Testis (tissue), 2 donors: ENCODE data around the gene ATP13A4.

ENCODE experiments used
- POLR2A ChIP-seq: fragments of 450-650 bp; IDR thresholded peaks from one replicate; pipeline ENCODE4 v1.6.1; 2017; ENCODE audit warnings: antibody characterized with exemption, mild to moderate bottlenecking, moderate library complexity
- TF ChIP-seq, protein P1 (sequence below), 3 experiments: fragments of 450-650 bp in 2 of 3; fragments of 200-600 bp in 1 of 3; sonication (generic) in 1 of 3; IDR thresholded peaks; one replicate each; pipeline ENCODE4 v1.5.1; 2016 to 2019; ENCODE audit warnings: antibody characterized with exemption in 3 of 3, mild to moderate bottlenecking in 2 of 3, moderate library complexity in 1 of 3

DNA sequence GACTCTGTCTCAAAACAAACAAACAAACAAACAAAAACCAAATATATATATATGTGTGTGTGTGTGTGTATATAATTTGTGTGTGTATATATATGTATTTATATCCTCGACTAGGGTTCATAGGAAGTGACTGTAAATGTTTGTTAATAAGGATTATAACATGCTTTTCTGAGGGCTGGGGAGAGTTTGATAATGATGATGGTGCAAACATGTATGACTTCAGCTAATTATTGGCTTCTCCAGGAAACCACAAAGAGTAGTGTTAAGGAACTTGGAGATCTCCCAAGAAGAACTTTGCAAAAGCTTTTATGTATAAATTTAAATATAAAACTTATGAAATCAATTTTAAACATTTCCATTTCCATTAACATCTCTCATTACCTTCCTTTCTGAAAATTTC, 34.4 kb upstream of the ATP13A4 start:
- TF ChIP-seq, protein P1, sequence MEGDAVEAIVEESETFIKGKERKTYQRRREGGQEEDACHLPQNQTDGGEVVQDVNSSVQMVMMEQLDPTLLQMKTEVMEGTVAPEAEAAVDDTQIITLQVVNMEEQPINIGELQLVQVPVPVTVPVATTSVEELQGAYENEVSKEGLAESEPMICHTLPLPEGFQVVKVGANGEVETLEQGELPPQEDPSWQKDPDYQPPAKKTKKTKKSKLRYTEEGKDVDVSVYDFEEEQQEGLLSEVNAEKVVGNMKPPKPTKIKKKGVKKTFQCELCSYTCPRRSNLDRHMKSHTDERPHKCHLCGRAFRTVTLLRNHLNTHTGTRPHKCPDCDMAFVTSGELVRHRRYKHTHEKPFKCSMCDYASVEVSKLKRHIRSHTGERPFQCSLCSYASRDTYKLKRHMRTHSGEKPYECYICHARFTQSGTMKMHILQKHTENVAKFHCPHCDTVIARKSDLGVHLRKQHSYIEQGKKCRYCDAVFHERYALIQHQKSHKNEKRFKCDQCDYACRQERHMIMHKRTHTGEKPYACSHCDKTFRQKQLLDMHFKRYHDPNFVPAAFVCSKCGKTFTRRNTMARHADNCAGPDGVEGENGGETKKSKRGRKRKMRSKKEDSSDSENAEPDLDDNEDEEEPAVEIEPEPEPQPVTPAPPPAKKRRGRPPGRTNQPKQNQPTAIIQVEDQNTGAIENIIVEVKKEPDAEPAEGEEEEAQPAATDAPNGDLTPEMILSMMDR (IDR thresholded peaks at IDR 0.05) = no peak
- TF ChIP-seq POLR2A = no peak
